Measurements from ENCODE around the gene RESF1. TPM values are rescaled to one million over a fixed set of nuclear protein-coding genes. Genes with fewer than 3 reads are reported as not detected.
"Not testable (repeated sequence)": the region's sequence is repeated elsewhere in the genome, so short reads cannot be mapped to it uniquely, and the experiment has no call there.

Gene RESF1
- total and polyA plus RNA-seq, 12 donors: 8.8 to 71.5 (median 19.3) TPM

DNA sequence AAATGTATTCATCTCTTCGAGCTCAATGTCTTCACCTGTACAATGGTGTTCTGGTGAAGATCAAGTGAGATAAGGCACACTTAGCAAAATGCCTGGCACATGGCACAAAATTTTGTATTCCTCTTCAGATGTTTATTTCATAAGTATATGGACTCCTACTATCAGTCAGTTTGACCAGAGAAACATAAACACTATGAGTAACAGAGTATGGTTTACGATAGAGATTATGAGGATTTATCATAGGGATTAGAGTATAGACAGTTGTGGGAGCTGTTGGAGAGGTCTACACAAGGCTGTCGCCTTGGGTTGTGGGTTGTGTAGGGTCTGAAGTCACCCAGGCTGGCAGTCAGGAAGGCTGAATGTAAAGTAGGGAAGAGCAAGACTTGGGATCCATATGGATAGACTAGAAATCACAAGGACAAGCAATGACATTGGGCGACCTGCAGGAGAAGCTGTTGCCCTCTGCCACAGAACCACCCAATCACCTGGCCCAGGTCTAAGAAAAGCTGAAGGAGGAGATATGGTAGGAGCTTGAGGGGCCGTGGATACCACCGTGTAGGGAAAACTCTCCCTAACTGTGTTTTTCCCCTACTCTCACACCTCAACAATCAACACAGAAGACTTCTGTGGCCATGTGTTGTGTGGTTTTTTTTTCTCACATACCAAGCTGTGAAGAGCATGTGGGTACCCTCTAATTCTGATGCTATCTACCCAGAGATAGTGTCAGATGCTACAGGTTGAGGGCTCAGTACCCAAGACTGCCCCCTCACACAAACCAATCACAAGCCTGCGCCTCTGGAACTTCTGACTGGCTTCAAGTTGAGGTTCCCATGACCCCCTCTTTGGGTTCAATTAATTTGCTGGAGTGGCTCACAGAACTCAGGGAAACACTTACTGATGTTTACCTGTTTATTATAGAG, 27.2 kb upstream of the RESF1 start:
- Histone ChIP-seq H3K27ac (no peak overlapping the region), H3K9me3 (no peaks in the 10 kb centered on the region), H3K27me3 (no peaks in the 10 kb centered on the region), H3K36me3 (no peaks in the 10 kb centered on the region), H3K4me3 (no peak overlapping the region), H3K4me1 (peaks cover 0 to 5% (median 0%) of the 10 kb centered on the region in 9 donors)
- ATAC-seq (peak in 1 of 8 donors; percentile 31), DNase-seq (no peak)
- WGBS, 2 donors: 72 to 79% methylated on average over 7 of the region's 7 CpGs
- intact Hi-C loops (cut with DNase I): no loop called here
- TF ChIP-seq, protein P1, sequence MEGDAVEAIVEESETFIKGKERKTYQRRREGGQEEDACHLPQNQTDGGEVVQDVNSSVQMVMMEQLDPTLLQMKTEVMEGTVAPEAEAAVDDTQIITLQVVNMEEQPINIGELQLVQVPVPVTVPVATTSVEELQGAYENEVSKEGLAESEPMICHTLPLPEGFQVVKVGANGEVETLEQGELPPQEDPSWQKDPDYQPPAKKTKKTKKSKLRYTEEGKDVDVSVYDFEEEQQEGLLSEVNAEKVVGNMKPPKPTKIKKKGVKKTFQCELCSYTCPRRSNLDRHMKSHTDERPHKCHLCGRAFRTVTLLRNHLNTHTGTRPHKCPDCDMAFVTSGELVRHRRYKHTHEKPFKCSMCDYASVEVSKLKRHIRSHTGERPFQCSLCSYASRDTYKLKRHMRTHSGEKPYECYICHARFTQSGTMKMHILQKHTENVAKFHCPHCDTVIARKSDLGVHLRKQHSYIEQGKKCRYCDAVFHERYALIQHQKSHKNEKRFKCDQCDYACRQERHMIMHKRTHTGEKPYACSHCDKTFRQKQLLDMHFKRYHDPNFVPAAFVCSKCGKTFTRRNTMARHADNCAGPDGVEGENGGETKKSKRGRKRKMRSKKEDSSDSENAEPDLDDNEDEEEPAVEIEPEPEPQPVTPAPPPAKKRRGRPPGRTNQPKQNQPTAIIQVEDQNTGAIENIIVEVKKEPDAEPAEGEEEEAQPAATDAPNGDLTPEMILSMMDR (IDR thresholded peaks at IDR 0.05): no peak

- Histone ChIP-seq H3K36me3 (peaks cover 0 to 13% (median 0%) of the 10 kb centered on the region in 9 donors), H3K27me3 (no peaks in the 10 kb centered on the region), H3K4me3 (no peak overlapping the region), H3K9me3 (peaks cover 0 to 45% (median 0%) of the 10 kb centered on the region in 11 donors), H3K27ac (no peak overlapping the region), H3K4me1 (no peaks in the 10 kb centered on the region)
- 94 to 95% methylated on average over 4 of the region's 4 CpGs for WGBS, 2 donors
- no peak for DNase-seq
- intact Hi-C loops (cut with DNase I): no loop called here
- TF ChIP-seq, protein P1 (IDR thresholded peaks at IDR 0.05): no peak
- ATAC-seq: no peak
These were observed 14.9 kb upstream of the RESF1 start for GRCh38 chr12:31944299-31944698.

DNA sequence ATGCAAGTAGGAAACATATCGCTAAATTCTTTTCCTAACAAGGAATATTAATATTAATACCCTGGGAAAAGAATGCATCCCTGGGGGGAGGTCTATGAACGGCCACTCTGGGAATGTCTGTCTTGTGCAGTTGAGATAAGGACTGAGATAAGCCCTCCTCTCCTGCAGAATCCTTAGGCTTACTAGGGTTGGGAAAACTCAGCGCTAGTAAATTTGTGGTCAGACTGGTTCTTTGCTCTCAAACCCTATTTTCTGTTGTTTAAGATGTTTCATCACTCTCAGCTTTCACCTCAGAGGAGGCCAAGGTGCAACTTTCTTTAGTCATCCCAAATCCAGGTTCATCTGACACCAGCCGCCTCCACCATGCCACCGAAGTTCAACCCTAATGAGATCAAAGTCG, 11.2 kb upstream of the RESF1 start:
- intact Hi-C loops (cut with DNase I): no loop called here
- WGBS, 2 donors: 87 to 88% methylated on average over 6 of the region's 6 CpGs
- DNase-seq (no peak), ATAC-seq (no peak)
- peaks cover 0 to 35% (median 0%) of the 10 kb centered on the region in 11 donors for H3K9me3 ChIP-seq
- H3K36me3 ChIP-seq: peaks cover 0 to 13% (median 0%) of the 10 kb centered on the region in 9 donors
- no peaks in the 10 kb centered on the region for H3K27me3 ChIP-seq
- no peak overlapping the region for H3K27ac ChIP-seq
- TF ChIP-seq, protein P1 (IDR thresholded peaks at IDR 0.05): no peak
- H3K4me3 ChIP-seq: no peak overlapping the region
- H3K4me1 ChIP-seq: no peaks in the 10 kb centered on the region

DNA sequence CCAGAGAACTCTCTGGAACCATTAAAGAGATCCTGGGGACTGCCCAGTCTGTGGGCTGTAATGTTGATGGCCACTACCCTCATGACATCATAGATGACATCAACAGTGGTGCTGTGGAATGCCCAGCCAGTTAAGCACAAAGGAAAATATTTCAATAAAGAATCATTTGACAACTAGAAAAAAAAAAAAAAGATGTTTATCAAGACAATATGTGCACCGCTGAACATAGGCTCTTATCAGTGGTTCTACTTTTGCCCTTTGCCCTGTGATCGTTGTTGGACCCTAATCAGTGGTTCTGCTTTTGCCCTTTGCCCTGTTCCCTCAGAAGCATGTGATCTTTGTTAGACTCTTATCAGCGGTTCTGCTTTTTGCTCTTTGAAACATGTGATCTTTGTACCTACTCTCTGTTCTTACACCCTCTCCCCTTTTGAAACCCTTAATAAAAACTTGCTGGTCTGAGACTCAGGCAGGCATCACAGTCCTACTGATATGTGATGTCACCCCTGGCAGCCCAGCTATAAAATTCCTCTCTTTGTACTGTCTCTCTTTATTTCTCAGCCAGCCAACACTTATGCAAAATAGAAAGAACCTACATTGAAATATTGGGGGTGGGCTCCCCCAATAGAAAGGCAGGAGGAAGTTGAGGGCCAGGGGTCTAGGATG, 10.4 kb upstream of the RESF1 start:
- H3K4me1 ChIP-seq; H3K27ac ChIP-seq; H3K27me3 ChIP-seq; H3K4me3 ChIP-seq; intact Hi-C loops (cut with DNase I); ATAC-seq; DNase-seq: not testable (repeated sequence)
- H3K36me3 ChIP-seq: peaks cover 0 to 13% (median 0%) of the 10 kb centered on the region in 9 donors
- WGBS, 2 donors: 69 to 74% methylated on average over 3 of the region's 3 CpGs
- peaks cover 0 to 29% (median 0%) of the 10 kb centered on the region in 11 donors for H3K9me3 ChIP-seq
